Midbrain (tissue), 1 donor: ENCODE data around the gene MYRFL.
"Not testable (repeated sequence)": the region's sequence is repeated elsewhere in the genome, so short reads cannot be mapped to it uniquely, and the experiment has no call there.

ENCODE experiments used
- DNase-seq: peaks from one replicate; lab custom pipeline; 2025; lab: John Stamatoyannopoulos, UW

Gene MYRFL

GRCh38 chr12:69988481-69989321 is 163.7 kb downstream of the MYRFL start:
- DNase-seq, result no peak

GRCh38 chr12:69991690-69992288 is 166.8 kb downstream of the MYRFL start:
- no peak for DNase-seq

GRCh38 chr12:69993433-69993832 is 168.4 kb downstream of the MYRFL start:
- no peak for DNase-seq

- DNase-seq, result not testable (repeated sequence)
These were observed 169.1 kb downstream of the MYRFL start for GRCh38 chr12:69994086-69994485.

- DNase-seq, result no peak
These were observed 169.7 kb downstream of the MYRFL start for GRCh38 chr12:69994724-69995173.

GRCh38 chr12:69996241-69996640 is 171.2 kb downstream of the MYRFL start:
- no peak for DNase-seq

- DNase-seq, result no peak
These were observed 171.7 kb downstream of the MYRFL start for GRCh38 chr12:69996722-69997121.

- no peak for DNase-seq
These were observed 173.0 kb downstream of the MYRFL start for GRCh38 chr12:69998011-69998410.

GRCh38 chr12:69998922-69999321 is 173.9 kb downstream of the MYRFL start:
- DNase-seq, result no peak

GRCh38 chr12:69999561-69999960 is 174.5 kb downstream of the MYRFL start:
- no peak for DNase-seq

GRCh38 chr12:70002097-70002911 is 177.3 kb downstream of the MYRFL start:
- DNase-seq, result no peak

- DNase-seq, result no peak
These were observed 177.9 kb downstream of the MYRFL start for GRCh38 chr12:70002912-70003255.

GRCh38 chr12:70005864-70006618 is 181.0 kb downstream of the MYRFL start:
- no peak for DNase-seq

- no peak for DNase-seq
These were observed 181.6 kb downstream of the MYRFL start for GRCh38 chr12:70006619-70006973.

GRCh38 chr12:70007687-70008086 is 182.7 kb downstream of the MYRFL start:
- DNase-seq, result no peak
